RKO (cell line): ENCODE data around the gene CEP162.
"Not testable (repeated sequence)": the region's sequence is repeated elsewhere in the genome, so short reads cannot be mapped to it uniquely, and the experiment has no call there.

Source experiments
- DNase-seq: peaks from one replicate; pipeline ENCODE4 v3.0.0-alpha.2; 2016; ENCODE audit warnings: low spot score

The CEP162 gene

GRCh38 chr6:84224251-84224650, 3.2 kb downstream of the CEP162 start:
- DNase-seq, result no peak

- not testable (repeated sequence) for DNase-seq
Measured at GRCh38 chr6:84223608-84224007, 3.8 kb downstream of the CEP162 start.

GRCh38 chr6:84222426-84222825, 5.0 kb downstream of the CEP162 start:
- DNase-seq, result no peak

- peak; percentile 48 for DNase-seq
Measured at GRCh38 chr6:84220809-84221409, 6.5 kb downstream of the CEP162 start.

- no peak for DNase-seq
Measured at GRCh38 chr6:84218091-84218490, 9.4 kb downstream of the CEP162 start.

- DNase-seq, result no peak
Measured at GRCh38 chr6:84213217-84213616, 14.2 kb downstream of the CEP162 start.

- DNase-seq, result no peak
Measured at GRCh38 chr6:84204011-84204410, 23.4 kb downstream of the CEP162 start.

GRCh38 chr6:84199987-84200386, 27.5 kb downstream of the CEP162 start:
- not testable (repeated sequence) for DNase-seq

GRCh38 chr6:84197708-84198107, 29.7 kb downstream of the CEP162 start:
- DNase-seq, result no peak

GRCh38 chr6:84193114-84193708, 34.2 kb downstream of the CEP162 start:
- DNase-seq, result peak; percentile 77

- no peak for DNase-seq
Measured at GRCh38 chr6:84191802-84192201, 35.6 kb downstream of the CEP162 start.

GRCh38 chr6:84189356-84189755, 38.1 kb downstream of the CEP162 start:
- DNase-seq, result not testable (repeated sequence)

GRCh38 chr6:84183430-84183829, 44.0 kb downstream of the CEP162 start:
- DNase-seq, result no peak

- DNase-seq, result no peak
Measured at GRCh38 chr6:84182001-84182400, 45.4 kb downstream of the CEP162 start.

GRCh38 chr6:84177241-84177640, 50.2 kb downstream of the CEP162 start:
- no peak for DNase-seq

GRCh38 chr6:84172574-84172973, 54.9 kb downstream of the CEP162 start:
- no peak for DNase-seq

- no peak for DNase-seq
Measured at GRCh38 chr6:84172080-84172479, 55.4 kb downstream of the CEP162 start.

GRCh38 chr6:84167457-84167856, 60.0 kb downstream of the CEP162 start:
- DNase-seq, result no peak

- no peak for DNase-seq
Measured at GRCh38 chr6:84166395-84166794, 61.0 kb downstream of the CEP162 start.

GRCh38 chr6:84164328-84164727, 63.1 kb downstream of the CEP162 start:
- not testable (repeated sequence) for DNase-seq

GRCh38 chr6:84161190-84161589, 66.3 kb downstream of the CEP162 start:
- no peak for DNase-seq

GRCh38 chr6:84156306-84156705, 71.1 kb downstream of the CEP162 start:
- DNase-seq, result no peak

- DNase-seq, result no peak
Measured at GRCh38 chr6:84151669-84152068, 75.8 kb downstream of the CEP162 start.

GRCh38 chr6:84150705-84151104, 76.7 kb downstream of the CEP162 start:
- peak; percentile 33 for DNase-seq
